Fibroblast of lung (primary cell): ENCODE results near the gene ATP10B.

Experiments
- CTCF ChIP-seq, 2 donors: IDR thresholded peaks in 1 of 2; conservative IDR thresholded peaks in 1 of 2; 1 replicate in 1 of 2; 2 replicates in 1 of 2; pipeline ENCODE4 v1.5.1; 2011 to 2012; ENCODE audit warnings: low read length in 2 of 2, control low read depth in 1 of 2, inconsistent platforms in 1 of 2, low read depth in 1 of 2, mild to moderate bottlenecking in 1 of 2
- EZH2 ChIP-seq: IDR thresholded peaks from 2 replicates; pipeline ENCODE4 v1.5.1; 2012; ENCODE audit warnings: low read length, control low read depth, mild to moderate bottlenecking; ENCODE audit errors: missing control alignments

- TF ChIP-seq CTCF (conservative IDR thresholded peaks at IDR 0.05 in 1 of 2, IDR thresholded peaks at IDR 0.05 in 1 of 2; ENCODE audit: low read depth in 1 of 2, low read length in 2 of 2) (no peak), EZH2 (no peak)
Observed at GRCh38 chr5:160852049-160852448, at the start of gene ATP10B.
